Right lobe of liver (tissue), 6 donors: ENCODE measurements around the gene DENND4C. TPM values are rescaled to one million over a fixed set of nuclear protein-coding genes. Genes with fewer than 3 reads are reported as not detected.

Source experiments
- ATAC-seq, 4 donors: fragments of 200-7000 bp; cut with Tn5 transposase; one replicate each; pipeline ENCODE4 v1.9.1; 2020; ENCODE audit warnings: mild to moderate bottlenecking in 4 of 4, moderate library complexity in 4 of 4
- DNase-seq, 3 donors: peaks; one replicate each; pipeline ENCODE4 v3.0.0-alpha.2; 2020
- H3K27ac ChIP-seq, 3 donors: fragments of 200-600 bp; one replicate each; pipeline ENCODE4 v1.8.0; 2022
- H3K27me3 ChIP-seq, 2 donors: fragments of 200-600 bp; one replicate each; pipeline ENCODE4 v1.8.0; 2022
- H3K36me3 ChIP-seq, 4 donors: fragments of 200-600 bp; sonication (generic) in 1 of 4; one replicate each; pipeline versions ENCODE4 v1.5.1 to v1.8.0; 2017 to 2022; ENCODE audit warnings: control low read depth in 1 of 4
- H3K4me1 ChIP-seq, 4 donors: fragments of 200-600 bp; sonication (generic) in 1 of 4; one replicate each; pipeline versions ENCODE4 v1.5.1 to v1.8.0; 2017 to 2022; ENCODE audit warnings: control low read depth in 1 of 4
- H3K4me3 ChIP-seq, 3 donors: fragments of 200-600 bp; one replicate each; pipeline ENCODE4 v1.8.0; 2022
- H3K9me3 ChIP-seq, 4 donors: fragments of 200-600 bp; sonication (generic) in 1 of 4; one replicate each; pipeline versions ENCODE4 v1.5.1 to v1.8.0; 2017 to 2022; ENCODE audit warnings: control low read depth in 1 of 4
- POLR2A ChIP-seq: fragments of 450-650 bp; IDR thresholded peaks from one replicate; pipeline ENCODE4 v1.6.1; 2017; ENCODE audit warnings: antibody characterized with exemption, mild to moderate bottlenecking
- WGBS: methylation state at CpG from one replicate; pipeline ENCODE4 v1.1.6; 2018; ENCODE audit warnings: low coverage, low lambda C conversion rate; ENCODE audit not compliant: insufficient coverage; ENCODE audit errors: missing lambda C conversion rate; 5-methylcytosine and 5-hydroxymethylcytosine counted together
- intact Hi-C, 2 donors: fragments of 100-400 bp; cut with DNase I; formaldehyde crosslinking; loops; one replicate each; pipeline versions ENCODE4 v1.11.2 to v1.14.1; 2022
- long read RNA-seq: library from polyadenylated mRNA; unstranded; transcript quantifications from one replicate; pipeline ENCODE4 v2.0.0, GENCODE V29; 2019
- total RNA-seq, 6 experiments: library from RNA; depleted of rRNA in 2 of 6; stranded (reverse); fragments of >200 nt in 2 of 6; fragmentation: NEBNext Ultra II Directional in 3 of 6; extraction: Animal tissue kit (Norgen Biotek cat#: 25700) in 3 of 6; gene quantifications; one replicate each; pipeline versions ENCODE4 v1.1.0 to v1.2.4, GENCODE V29; 2016 to 2023
- TF ChIP-seq, protein P1 (sequence below), 4 donors: fragments of 200-600 bp in 3 of 4; fragments of 450-650 bp in 1 of 4; IDR thresholded peaks; one replicate each; pipeline versions ENCODE4 v1.5.1 to v1.8.0; 2016 to 2022; ENCODE audit warnings: antibody characterized with exemption in 4 of 4, mild to moderate bottlenecking in 2 of 4
- donor health status: DM: no; HTN: yes; CAD: no.
- donor health status: DM: no; HTN: no; CAD: no.
- donor health status: DM: no; HTN: no; CAD: no.
- donor health status: DM: no; HTN: yes; CAD: no.
- donor health status: DM: no; HTN: yes; CAD: no.

Gene DENND4C
- total RNA-seq, result 10 to 100 TPM; 18.3 to 35.1 (median 21.9) TPM
- long read RNA-seq, partial matches to known transcripts, result 0 of 1 reads
- long read RNA-seq, other reads (novel, unspliced or antisense), result 1 of 1 reads

DNA sequence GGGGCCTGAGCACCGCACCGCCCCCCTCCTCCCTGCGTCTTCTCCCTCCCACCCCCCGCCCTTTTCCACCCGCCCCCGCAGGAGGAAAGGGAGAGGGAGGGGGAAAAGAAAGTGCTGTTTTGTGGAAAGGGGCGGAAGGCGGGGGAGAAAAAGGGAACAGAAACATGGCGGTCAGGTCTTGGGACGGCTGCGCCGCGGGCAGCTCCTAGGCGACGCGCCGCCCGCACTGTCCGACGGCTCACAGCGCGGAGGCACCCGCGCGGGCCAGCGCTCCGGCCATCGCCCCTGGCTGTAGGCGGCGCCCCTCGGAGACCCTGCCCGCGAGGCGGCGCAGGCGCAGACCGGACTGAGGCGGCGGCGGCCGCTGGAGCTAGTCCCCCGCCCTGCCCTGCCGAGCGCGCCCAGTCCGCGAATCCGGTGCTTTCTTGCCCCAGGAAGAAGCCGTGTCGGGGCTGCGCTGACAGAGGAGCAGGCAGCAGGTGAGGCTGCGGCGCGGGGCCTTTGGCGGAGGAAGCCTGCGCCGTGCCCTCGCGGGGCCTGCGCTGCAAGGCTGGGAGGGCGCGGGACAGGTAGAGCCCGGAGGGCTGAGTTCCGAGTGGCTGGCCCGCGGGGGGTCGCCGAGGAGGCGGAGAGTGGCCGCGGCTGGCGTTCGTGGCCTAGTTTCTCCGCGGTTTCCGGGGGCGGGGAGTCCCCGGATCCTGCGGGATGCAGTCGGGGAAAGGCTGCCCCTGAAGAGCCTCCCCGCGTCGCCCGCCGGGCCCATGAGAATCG lies at the start of gene DENND4C:
DENND4C (plus strand) TSS at position 339 of the 771 bp plus-strand sequence. CDS start 45,482 bp downstream, outside the sequence.
- TF ChIP-seq, protein P1, sequence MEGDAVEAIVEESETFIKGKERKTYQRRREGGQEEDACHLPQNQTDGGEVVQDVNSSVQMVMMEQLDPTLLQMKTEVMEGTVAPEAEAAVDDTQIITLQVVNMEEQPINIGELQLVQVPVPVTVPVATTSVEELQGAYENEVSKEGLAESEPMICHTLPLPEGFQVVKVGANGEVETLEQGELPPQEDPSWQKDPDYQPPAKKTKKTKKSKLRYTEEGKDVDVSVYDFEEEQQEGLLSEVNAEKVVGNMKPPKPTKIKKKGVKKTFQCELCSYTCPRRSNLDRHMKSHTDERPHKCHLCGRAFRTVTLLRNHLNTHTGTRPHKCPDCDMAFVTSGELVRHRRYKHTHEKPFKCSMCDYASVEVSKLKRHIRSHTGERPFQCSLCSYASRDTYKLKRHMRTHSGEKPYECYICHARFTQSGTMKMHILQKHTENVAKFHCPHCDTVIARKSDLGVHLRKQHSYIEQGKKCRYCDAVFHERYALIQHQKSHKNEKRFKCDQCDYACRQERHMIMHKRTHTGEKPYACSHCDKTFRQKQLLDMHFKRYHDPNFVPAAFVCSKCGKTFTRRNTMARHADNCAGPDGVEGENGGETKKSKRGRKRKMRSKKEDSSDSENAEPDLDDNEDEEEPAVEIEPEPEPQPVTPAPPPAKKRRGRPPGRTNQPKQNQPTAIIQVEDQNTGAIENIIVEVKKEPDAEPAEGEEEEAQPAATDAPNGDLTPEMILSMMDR (IDR thresholded peaks at IDR 0.05), result peak in 2 of 4 donors; percentile 13 to 26
- TF ChIP-seq POLR2A, result peak; percentile 95
- intact Hi-C loops, result no loop called here

DNA sequence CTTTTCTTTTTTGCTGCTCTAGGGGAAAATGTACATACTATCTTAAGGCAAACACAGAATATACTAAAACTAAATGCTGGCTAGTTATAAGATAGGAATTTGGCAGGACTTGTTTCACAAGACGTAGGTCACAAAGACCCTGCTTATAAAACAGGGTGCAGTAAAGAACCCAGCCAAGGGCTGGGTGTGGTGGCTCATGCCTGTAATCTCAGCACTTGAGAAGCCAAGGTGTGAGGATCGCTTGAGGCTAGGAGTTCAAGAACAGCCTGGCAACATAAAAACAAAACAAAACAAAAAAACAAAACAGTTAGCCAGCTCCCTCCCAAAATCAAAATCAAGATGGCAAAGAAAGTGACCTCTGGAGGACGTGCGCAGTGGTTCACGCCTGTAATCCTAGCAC lies 49.5 kb upstream of the DENND4C start:
- H3K4me1 ChIP-seq, result peaks cover 0 to 14% (median 0%) of the 10 kb centered on the region in 4 donors
- peak overlapping the region in 1 of 3 donors; percentile 36 for H3K27ac ChIP-seq
- TF ChIP-seq POLR2A, result no peak
- TF ChIP-seq, protein P1 (IDR thresholded peaks at IDR 0.05), result no peak
- WGBS, result 74% methylated on average over 5 of the region's 5 CpGs
- DNase-seq (no peak), ATAC-seq (no peak)
- intact Hi-C loops, result no loop called here
- no peaks in the 10 kb centered on the region for H3K27me3 ChIP-seq
- no peak overlapping the region for H3K4me3 ChIP-seq
- no peaks in the 10 kb centered on the region for H3K36me3 ChIP-seq
- no peaks in the 10 kb centered on the region for H3K9me3 ChIP-seq

More for the DNA sequence above, at the start of gene DENND4C:
- under 1% methylated on average over 17 of the region's 86 CpGs for WGBS
- Histone ChIP-seq H3K27ac (peak within 1 kb of the TSS; percentile 95 to 99 (median 98)), H3K4me3 (peak within 1 kb of the TSS; percentile 96 to 100 (median 97)), H3K9me3 (no peaks in the 10 kb centered on the region), H3K27me3 (no peaks in the 10 kb centered on the region), H3K36me3 (no peaks in the 10 kb centered on the region), H3K4me1 (peaks cover 0 to 22% (median 8%) of the 10 kb centered on the region in 4 donors)
- DNase-seq (peak; percentile 91 to 94 (median 92)), ATAC-seq (peak; percentile 80 to 91 (median 89))

- H3K4me1 ChIP-seq, result peaks cover 0 to 19% (median 0%) of the 10 kb centered on the region in 4 donors
- H3K36me3 ChIP-seq, result no peaks in the 10 kb centered on the region
- WGBS, result 77% methylated on average over 3 of the region's 5 CpGs
- H3K27ac ChIP-seq, result peak overlapping the region; percentile 49 to 70 (median 58)
- intact Hi-C loops, result no loop called here
- no peak overlapping the region for H3K4me3 ChIP-seq
- TF ChIP-seq, protein P1 (IDR thresholded peaks at IDR 0.05), result no peak
- no peak for TF ChIP-seq POLR2A
- ATAC-seq, result no peak
- H3K9me3 ChIP-seq, result no peaks in the 10 kb centered on the region
- DNase-seq, result no peak
- H3K27me3 ChIP-seq, result no peaks in the 10 kb centered on the region
These were observed 48.9 kb upstream of the DENND4C start for GRCh38 chr9:19181561-19181960.

- ATAC-seq, result peak; percentile 78 to 91 (median 88)
- H3K27ac ChIP-seq, result peak overlapping the region; percentile 47 to 70 (median 57)
- whole genome bisulfite sequencing, result 30% methylated on average over 6 of the region's 7 CpGs
- no peaks in the 10 kb centered on the region for H3K36me3 ChIP-seq
- H3K4me3 ChIP-seq, result no peak overlapping the region
- H3K9me3 ChIP-seq, result no peaks in the 10 kb centered on the region
- H3K27me3 ChIP-seq, result no peaks in the 10 kb centered on the region
- peak in 2 of 3 donors; percentile 69 to 70 for DNase-seq
- intact Hi-C loops, result no loop called here
- peak; percentile 16 for TF ChIP-seq POLR2A
- TF ChIP-seq, protein P1 (IDR thresholded peaks at IDR 0.05), result no peak
- H3K4me1 ChIP-seq, result peaks cover 0 to 19% (median 0%) of the 10 kb centered on the region in 4 donors
These were observed 46.2 kb upstream of the DENND4C start for GRCh38 chr9:19184144-19184917.
